Psoas muscle (tissue), 8 donors: Measurements from ENCODE around the gene MAPK7. TPM values are rescaled to one million over a fixed set of nuclear protein-coding genes. Genes with fewer than 3 reads are reported as not detected.
A peak's percentile ranks its signal among the peaks of the same experiment; 100 is the strongest.

Experiments used
- ATAC-seq, 4 donors: fragments of 200-7000 bp; cut with Tn5 transposase; one replicate each; pipeline ENCODE4 v1.9.1; 2020; ENCODE audit warnings: moderate library complexity in 3 of 4, mild to moderate bottlenecking in 2 of 4
- DNase-seq, 2 donors: peaks; one replicate each; pipeline ENCODE4 v3.0.0-alpha.2; 2020
- H3K27ac ChIP-seq: fragments of 200-600 bp; one replicate; pipeline ENCODE4 v1.8.0; 2022
- H3K27me3 ChIP-seq, 3 donors: fragments of 200-600 bp in 1 of 3; one replicate each; pipeline versions ENCODE4 v1.6.1 to v1.8.0; 2013 to 2022; ENCODE audit warnings: low read length in 2 of 3, mild to moderate bottlenecking in 2 of 3, moderate library complexity in 1 of 3; ENCODE audit not compliant: insufficient read depth in 3 of 3
- H3K36me3 ChIP-seq, 2 donors: fragments of 200-600 bp in 1 of 2; one replicate each; pipeline versions ENCODE4 v1.6.1 to v1.8.0; 2013 to 2022; ENCODE audit warnings: low read depth in 1 of 2, mild to moderate bottlenecking in 1 of 2, moderate library complexity in 1 of 2; ENCODE audit not compliant: insufficient read depth in 1 of 2
- H3K4me1 ChIP-seq: fragments of 200-600 bp; one replicate; pipeline ENCODE4 v1.8.0; 2022
- H3K4me3 ChIP-seq: fragments of 200-600 bp; one replicate; pipeline ENCODE4 v1.8.0; 2022; ENCODE audit warnings: mild to moderate bottlenecking
- H3K9me3 ChIP-seq: fragments of 200-600 bp; one replicate; pipeline ENCODE4 v1.8.0; 2022
- CTCF ChIP-seq: fragments of 200-600 bp; IDR thresholded peaks from one replicate; pipeline ENCODE4 v1.8.0; 2022; ENCODE audit warnings: antibody characterized with exemption
- WGBS, 3 donors: extraction: QIAGEN DNeasy Blood & Tissue Kit; methylation state at CpG; one replicate each; pipeline versions ENCODE4 v1.1.6 to v1.1.7; 2013; 5-methylcytosine and 5-hydroxymethylcytosine counted together
- intact Hi-C, 2 donors: fragments of 100-400 bp; cut with DNase I; formaldehyde crosslinking; loops; one replicate each; pipeline versions ENCODE4 v1.11.0 to v1.14.2; 2022
- polyA plus RNA-seq, 3 donors: library from polyadenylated mRNA; stranded (reverse); fragments of 200-250 nt; gene quantifications; one replicate each; pipeline ENCODE4 v1.2.3, GENCODE V29; 2013
- total RNA-seq, 4 donors: library from RNA; stranded (reverse); fragmentation: NEBNext Ultra II Directional in 2 of 4; extraction: Animal tissue kit (Norgen Biotek cat#: 25700) in 2 of 4; gene quantifications; one replicate each; pipeline versions ENCODE4 v1.2.1 to v1.2.4, GENCODE V29; 2021 to 2023
- donor health status: healthy with polysubstance abuse.
- donor health status: DM: no; HTN: no; CAD: no; lungs with moderate emphysema.
- donor health status: Bipolar disorder and iron deficiency.
- donor health status: healthy.
- donor health status: DM: yes; HTN: yes; CAD: no.
- donor health status: DM: no; HTN: no; CAD: no.
- donor health status: DM: no; HTN: no; CAD: no.
- donor health status: DM: yes; HTN: yes; CAD: no.

The MAPK7 gene
- total and polyA plus RNA-seq, 7 donors = 6.1 to 12.6 (median 7.5) TPM

- no peaks in the 10 kb centered on the region for H3K4me1 ChIP-seq
- H3K4me3 ChIP-seq = no peak overlapping the region
- intact Hi-C loops = no loop called here
- no peak for TF ChIP-seq CTCF
- no peak overlapping the region for H3K27ac ChIP-seq
- H3K36me3 ChIP-seq = peaks cover 0 to 10% of the 10 kb centered on the region in 2 donors
- ATAC-seq = no peak
- DNase-seq = peak in 1 of 2 donors; percentile 20
- no peaks in the 10 kb centered on the region for H3K27me3 ChIP-seq
- no peaks in the 10 kb centered on the region for H3K9me3 ChIP-seq
- 65 to 76% (median 67%) methylated on average over 7 of the region's 7 CpGs for WGBS, 3 donors
These were observed 20.9 kb upstream of the MAPK7 start for GRCh38 chr17:19357351-19357750.

DNA sequence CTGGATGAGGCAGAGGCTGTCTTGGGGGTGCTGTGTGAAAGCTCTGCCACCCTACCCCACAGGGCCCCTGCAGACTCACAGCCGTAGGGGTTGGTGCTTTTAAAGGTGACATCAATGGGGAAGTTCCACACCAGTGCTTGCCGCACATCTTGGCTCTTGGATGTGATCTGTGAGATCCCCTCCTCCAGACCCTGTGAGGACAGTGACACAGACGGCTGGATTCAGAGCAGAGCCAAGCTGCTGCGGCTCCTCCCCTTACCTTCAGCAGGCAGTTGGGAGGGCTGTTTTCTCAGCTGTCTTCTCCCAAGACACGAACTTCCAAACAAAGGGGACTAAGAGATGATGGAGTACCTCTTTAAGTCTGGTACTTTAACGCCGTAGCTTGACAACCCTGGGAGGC, 20.5 kb upstream of the MAPK7 start:
- peaks cover 0 to 10% of the 10 kb centered on the region in 2 donors for H3K36me3 ChIP-seq
- H3K9me3 ChIP-seq = no peaks in the 10 kb centered on the region
- DNase-seq (no peak), ATAC-seq (no peak)
- intact Hi-C loops = no loop called here
- no peak overlapping the region for H3K27ac ChIP-seq
- no peak for TF ChIP-seq CTCF
- no peaks in the 10 kb centered on the region for H3K27me3 ChIP-seq
- no peaks in the 10 kb centered on the region for H3K4me1 ChIP-seq
- 73 to 77% (median 75%) methylated on average over 7 of the region's 7 CpGs for WGBS, 3 donors
- no peak overlapping the region for H3K4me3 ChIP-seq

- no peak for DNase-seq
- no peak overlapping the region for H3K27ac ChIP-seq
These were observed 19.1 kb upstream of the MAPK7 start for GRCh38 chr17:19359151-19359550.

GRCh38 chr17:19359856-19360255, 18.4 kb upstream of the MAPK7 start:
- Histone ChIP-seq H3K4me3 (no peak overlapping the region), H3K4me1 (no peaks in the 10 kb centered on the region), H3K27me3 (no peaks in the 10 kb centered on the region), H3K36me3 (peaks cover 0 to 10% of the 10 kb centered on the region in 2 donors), H3K27ac (no peak overlapping the region), H3K9me3 (no peaks in the 10 kb centered on the region)
- DNase-seq = no peak
- intact Hi-C loops = loop anchor here in 1 of 2 donors (10.0 kb wide), 1 partner anchor 405 kb away; no protein-coding TSS in a partner anchor
- TF ChIP-seq CTCF = no peak
- 91 to 95% (median 92%) methylated on average over 5 of the region's 5 CpGs for WGBS, 3 donors
- no peak for ATAC-seq

More at GRCh38 chr17:19359151-19359550, 19.1 kb upstream of the MAPK7 start:
- no peak for ATAC-seq
- no peaks in the 10 kb centered on the region for H3K27me3 ChIP-seq
- H3K36me3 ChIP-seq = peaks cover 0 to 10% of the 10 kb centered on the region in 2 donors
- intact Hi-C loops = no loop called here
- no peak for TF ChIP-seq CTCF
- no peaks in the 10 kb centered on the region for H3K9me3 ChIP-seq
- 84 to 89% (median 84%) methylated on average over 7 of the region's 7 CpGs for WGBS, 3 donors
- no peak overlapping the region for H3K4me3 ChIP-seq
- no peaks in the 10 kb centered on the region for H3K4me1 ChIP-seq

DNA sequence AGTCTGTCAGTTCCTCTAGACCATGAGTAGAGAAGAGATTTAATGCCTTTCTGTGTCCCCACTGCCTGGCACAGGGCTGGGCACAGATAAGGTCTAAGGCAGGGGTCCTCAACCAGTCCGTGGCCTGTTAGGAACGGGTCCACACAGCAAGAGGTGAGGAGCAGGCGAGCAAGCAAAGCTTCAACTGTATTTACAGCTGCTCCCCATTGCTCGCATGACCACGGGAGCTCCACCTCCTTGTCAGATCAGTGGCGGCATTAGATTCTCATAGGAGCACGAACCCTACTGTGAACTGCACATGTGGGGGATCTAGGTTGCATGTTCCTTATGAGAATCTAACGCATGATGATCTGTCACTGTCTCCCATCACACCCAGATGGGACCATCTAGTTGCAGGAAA, 17.5 kb upstream of the MAPK7 start:
- peaks cover 0 to 10% of the 10 kb centered on the region in 2 donors for H3K36me3 ChIP-seq
- H3K4me1 ChIP-seq = no peaks in the 10 kb centered on the region
- WGBS, 3 donors = 87 to 93% (median 90%) methylated on average over 8 of the region's 8 CpGs
- intact Hi-C loops = loop anchor here in 1 of 2 donors (10.0 kb wide), 1 partner anchor 404 kb away; no protein-coding TSS in a partner anchor
- H3K27ac ChIP-seq = no peak overlapping the region
- no peak for ATAC-seq
- no peak for TF ChIP-seq CTCF
- DNase-seq = no peak
- no peaks in the 10 kb centered on the region for H3K9me3 ChIP-seq
- H3K27me3 ChIP-seq = no peaks in the 10 kb centered on the region
- H3K4me3 ChIP-seq = no peak overlapping the region
